Cardiac fibroblast (primary cell): ENCODE data around the gene KLHL29.

Source experiments
- DNase-seq, 2 donors: peaks; one replicate each; pipeline versions ENCODE4 v3.0.0 to v3.0.0-alpha.2; 2010; ENCODE audit warnings: low read depth in 2 of 2
- H3K4me3 ChIP-seq, 2 donors: replicated peaks in 1 of 2; 1 replicate in 1 of 2; 2 replicates in 1 of 2; pipeline ENCODE4 v1.5.1; 2011; ENCODE audit warnings: low read depth in 2 of 2, low read length in 2 of 2, mild to moderate bottlenecking in 2 of 2, moderate library complexity in 1 of 2
- CTCF ChIP-seq: IDR thresholded peaks from one replicate; pipeline ENCODE4 v1.5.1; 2011; ENCODE audit warnings: low read depth, mild to moderate bottlenecking, low read length, inconsistent platforms

KLHL29 gene

DNA sequence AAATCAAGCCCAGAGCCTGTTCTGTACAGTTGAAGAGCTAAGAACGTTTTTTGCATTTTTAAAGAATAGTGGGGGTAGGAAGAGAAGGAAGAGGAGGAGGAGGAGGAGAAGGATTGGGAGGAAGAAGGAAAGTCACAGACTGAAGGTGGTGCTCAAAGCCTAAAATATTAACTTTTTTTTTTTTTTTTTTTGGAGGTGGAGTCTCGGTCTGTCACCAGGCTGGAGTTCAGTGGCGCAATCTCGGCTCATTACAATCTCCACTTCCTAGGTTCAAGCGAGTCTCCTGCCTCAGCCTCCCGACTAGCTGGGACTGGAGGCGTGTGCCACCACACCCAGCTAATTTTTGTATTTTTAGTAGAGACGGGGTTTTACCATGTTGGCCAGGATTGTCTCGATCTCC is 18.3 kb upstream of the KLHL29 start:
- no peak for TF ChIP-seq CTCF
- no peak overlapping the region for H3K4me3 ChIP-seq
- DNase-seq = peak in 1 of 2 donors; percentile 25

DNA sequence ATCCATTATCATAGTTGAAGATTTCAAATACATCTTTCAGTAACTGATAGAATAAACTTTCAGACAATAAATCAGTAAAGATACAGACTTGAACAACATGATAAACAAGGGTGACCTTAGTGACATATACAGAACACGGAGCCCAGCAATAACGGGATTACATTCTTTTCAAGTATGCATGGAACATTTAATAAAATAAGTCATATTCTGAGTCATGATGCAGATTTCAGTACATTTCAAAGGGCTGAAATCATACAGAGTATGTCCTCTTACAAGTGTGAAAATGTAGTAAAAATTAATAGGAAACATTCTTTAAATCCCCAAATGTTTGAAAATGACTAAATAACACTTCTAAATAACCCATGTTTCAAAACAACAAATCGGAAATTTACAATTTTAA is 17.2 kb upstream of the KLHL29 start:
- DNase-seq = peak in 1 of 2 donors; percentile 74
- no peak for TF ChIP-seq CTCF

GRCh38 chr2:23373666-23374065 is 11.3 kb upstream of the KLHL29 start:
- no peak for DNase-seq
- TF ChIP-seq CTCF = no peak
- no peak overlapping the region for H3K4me3 ChIP-seq

More for the DNA sequence above, 17.2 kb upstream of the KLHL29 start:
- no peak overlapping the region for H3K4me3 ChIP-seq

GRCh38 chr2:23375448-23375847 is 9.5 kb upstream of the KLHL29 start:
- peak in 1 of 2 donors; percentile 35 for DNase-seq
- no peak overlapping the region for H3K4me3 ChIP-seq
- no peak for TF ChIP-seq CTCF

DNA sequence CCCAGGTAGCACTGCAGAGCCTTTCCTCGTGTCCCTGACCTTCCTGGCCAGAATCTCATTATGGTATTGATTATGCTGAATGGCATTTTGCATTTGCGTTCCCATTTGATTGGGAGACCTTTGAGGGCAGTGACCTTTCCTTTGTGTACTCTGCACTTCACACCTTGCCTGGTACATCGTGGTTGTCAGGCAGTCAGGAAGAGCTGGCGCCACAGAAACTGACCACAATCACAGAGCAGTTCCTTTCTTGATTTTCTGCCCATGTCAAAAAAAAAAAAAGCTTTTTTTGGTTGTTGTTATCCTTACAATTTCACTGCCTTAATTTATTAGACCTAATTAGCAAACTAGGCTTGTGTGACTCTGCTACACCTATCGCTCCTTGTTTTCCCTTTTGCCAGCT is 8.9 kb upstream of the KLHL29 start:
- TF ChIP-seq CTCF = no peak
- no peak overlapping the region for H3K4me3 ChIP-seq
- DNase-seq = no peak

- no peak overlapping the region for H3K4me3 ChIP-seq
- DNase-seq = peak; percentile 10 to 70
- no peak for TF ChIP-seq CTCF
Measured at GRCh38 chr2:23376972-23377371, 8.0 kb upstream of the KLHL29 start.

DNA sequence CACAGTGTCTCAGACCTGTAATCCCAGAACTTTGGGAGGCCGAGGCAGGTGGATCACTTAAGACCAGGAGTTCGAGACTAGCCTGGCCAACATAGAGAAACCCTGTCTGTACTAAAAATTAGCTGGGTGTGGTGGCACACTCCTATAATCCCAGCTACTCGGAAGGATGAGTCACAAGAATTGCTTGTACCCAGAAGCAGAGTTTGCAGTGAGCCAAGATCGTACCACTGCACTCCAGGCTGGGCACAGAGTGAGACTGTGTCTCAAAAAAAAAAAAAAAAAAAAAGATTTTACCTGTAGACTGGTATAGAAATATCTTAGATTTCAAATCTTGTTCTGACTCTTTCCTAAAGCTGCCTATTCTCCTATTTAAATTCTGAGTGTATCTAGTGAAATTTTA is 7.2 kb upstream of the KLHL29 start:
- DNase-seq = peak in 1 of 2 donors; percentile 36
- TF ChIP-seq CTCF = no peak
- H3K4me3 ChIP-seq = no peak overlapping the region
